ENCODE results near the gene CADPS2. TPM values are rescaled to one million over a fixed set of nuclear protein-coding genes. Genes with fewer than 3 reads are reported as not detected.

CADPS2 gene
- total RNA-seq, 1 donor from 2014 or later, result 0.22 TPM

- Mint-ChIP-seq H3K36me3 (ENCODE audit: unreplicated experiment) (no peaks in the 10 kb centered on the region), H3K4me1 (ENCODE audit: low read depth, unreplicated experiment) (peaks cover 30% of the 10 kb centered on the region), H3K27me3 (ENCODE audit: unreplicated experiment) (peaks cover 42% of the 10 kb centered on the region), H3K9me3 (ENCODE audit: unreplicated experiment) (peaks cover 18% of the 10 kb centered on the region), H3K4me3 (ENCODE audit: unreplicated experiment) (peak overlapping the region; percentile 91), H3K27ac (ENCODE audit: unreplicated experiment) (peak overlapping the region; percentile 82)
- no peak for TF ChIP-seq CTCF (IDR thresholded peaks at IDR 0.05; ENCODE audit: partially characterized antibody, unreplicated experiment)
- DNase-seq, result peak; percentile 61
Measured at GRCh38 chr7:122306320-122307227, 579.7 kb downstream of the CADPS2 start.

GRCh38 chr7:122305475-122306319, 580.6 kb downstream of the CADPS2 start:
- Mint-ChIP-seq H3K27ac (ENCODE audit: unreplicated experiment) (peak overlapping the region; percentile 82), H3K36me3 (ENCODE audit: unreplicated experiment) (no peaks in the 10 kb centered on the region), H3K4me3 (ENCODE audit: unreplicated experiment) (peak overlapping the region; percentile 91), H3K27me3 (ENCODE audit: unreplicated experiment) (peaks cover 37% of the 10 kb centered on the region), H3K4me1 (ENCODE audit: low read depth, unreplicated experiment) (peaks cover 22% of the 10 kb centered on the region), H3K9me3 (ENCODE audit: unreplicated experiment) (peaks cover 13% of the 10 kb centered on the region)
- no peak for TF ChIP-seq CTCF (IDR thresholded peaks at IDR 0.05; ENCODE audit: partially characterized antibody, unreplicated experiment)
- peak; percentile 58 for DNase-seq

GRCh38 chr7:122304996-122305421, 581.3 kb downstream of the CADPS2 start:
- peak overlapping the region; percentile 82 for H3K27ac Mint-ChIP-seq (ENCODE audit: unreplicated experiment)
- H3K4me1 Mint-ChIP-seq (ENCODE audit: low read depth, unreplicated experiment), result peaks cover 22% of the 10 kb centered on the region
- no peak for TF ChIP-seq CTCF (IDR thresholded peaks at IDR 0.05; ENCODE audit: partially characterized antibody, unreplicated experiment)
- H3K4me3 Mint-ChIP-seq (ENCODE audit: unreplicated experiment), result peak overlapping the region; percentile 91
- peaks cover 13% of the 10 kb centered on the region for H3K9me3 Mint-ChIP-seq (ENCODE audit: unreplicated experiment)
- no peak for DNase-seq
- H3K27me3 Mint-ChIP-seq (ENCODE audit: unreplicated experiment), result peaks cover 39% of the 10 kb centered on the region
- H3K36me3 Mint-ChIP-seq (ENCODE audit: unreplicated experiment), result no peaks in the 10 kb centered on the region

- H3K4me1 Mint-ChIP-seq (ENCODE audit: low read depth, unreplicated experiment), result peaks cover 17% of the 10 kb centered on the region
- peaks cover 35% of the 10 kb centered on the region for H3K27me3 Mint-ChIP-seq (ENCODE audit: unreplicated experiment)
- H3K9me3 Mint-ChIP-seq (ENCODE audit: unreplicated experiment), result peaks cover 10% of the 10 kb centered on the region
- TF ChIP-seq CTCF (IDR thresholded peaks at IDR 0.05; ENCODE audit: partially characterized antibody, unreplicated experiment), result no peak
- H3K36me3 Mint-ChIP-seq (ENCODE audit: unreplicated experiment), result no peaks in the 10 kb centered on the region
- H3K27ac Mint-ChIP-seq (ENCODE audit: unreplicated experiment), result peak within 1 kb of the TSS; percentile 82
- peak within 1 kb of the TSS; percentile 91 for H3K4me3 Mint-ChIP-seq (ENCODE audit: unreplicated experiment)
- peak; percentile 59 for DNase-seq
Measured at GRCh38 chr7:122304319-122304975, 581.8 kb downstream of the CADPS2 start, which contains the start of gene FEZF1. FEZF1 (minus strand) TSS chr7:122304750; CDS start chr7:122304437, 313 bp downstream.
